Endothelial cell of umbilical vein (primary cell): ENCODE results near the gene FBXW10B. TPM values are rescaled to one million over a fixed set of nuclear protein-coding genes. Genes with fewer than 3 reads are reported as not detected.
"Not testable (repeated sequence)": the region's sequence is repeated elsewhere in the genome, so short reads cannot be mapped to it uniquely, and the experiment has no call there.

Source experiments
- BruUV-seq: library from RNA; stranded (reverse); fragments of 400-500 nt; replicated peaks from 2 replicates; lab custom pipeline; 2021; lab: Mats Ljungman, UMichigan
- CTCF ChIA-PET: fragments of 300-600, 350-600 bp; sonication (Branson Sonifier 250); formaldehyde crosslinking; loops from one replicate; lab custom pipeline; 2021; ENCODE audit warnings: antibody characterized with exemption, inconsistent platforms; lab: Charles Lee
- POLR2A ChIA-PET: fragments of 300-600, 350-600 bp; sonication (Branson Sonifier 250); formaldehyde crosslinking; loops from one replicate; lab custom pipeline; 2021; ENCODE audit warnings: antibody characterized with exemption, inconsistent platforms; lab: Charles Lee
- DNase-seq: peaks from one replicate; pipeline ENCODE4 v3.0.0-alpha.2; 2011; ENCODE audit warnings: low read depth, low spot score
- FAIRE-seq: peaks from 2 replicates; lab custom pipeline; 2011; peaks lifted over from hg19 to GRCh38; lab: Jason Lieb, UNC
- H2AFZ ChIP-seq: 2 replicates; pipeline ENCODE4 v1.6.0; 2012; ENCODE audit warnings: low read depth, low read length, control low read depth, inconsistent platforms
- H3K27ac ChIP-seq: 2 replicates; pipeline ENCODE4 v1.5.1; 2011; ENCODE audit warnings: low read depth, mild to moderate bottlenecking, control low read depth, low read length, moderate library complexity; ENCODE audit not compliant: insufficient read depth
- H3K27me3 ChIP-seq, 2 experiments: 2 replicates each; pipeline versions ENCODE4 v1.6.0 to v1.6.1; 2011; ENCODE audit warnings: low read length in 2 of 2, mixed read lengths in 1 of 2; ENCODE audit not compliant: control insufficient read depth in 2 of 2, insufficient read depth in 2 of 2
- H3K36me3 ChIP-seq, 2 experiments: 2 replicates in 1 of 2; 3 replicates in 1 of 2; pipeline ENCODE4 v1.5.1; 2011; ENCODE audit warnings: low read length in 2 of 2, mild to moderate bottlenecking in 1 of 2, moderate library complexity in 1 of 2; ENCODE audit not compliant: control insufficient read depth in 2 of 2, insufficient read depth in 2 of 2; ENCODE audit errors: extremely low read depth in 1 of 2
- H3K4me1 ChIP-seq: 3 replicates; pipeline ENCODE4 v1.5.1; 2011; ENCODE audit warnings: mild to moderate bottlenecking, low read length; ENCODE audit not compliant: control insufficient read depth, insufficient read depth; ENCODE audit errors: extremely low read depth
- H3K4me2 ChIP-seq: 2 replicates; pipeline ENCODE4 v1.6.1; 2011; ENCODE audit warnings: low read length, control low read depth, mixed read lengths; ENCODE audit not compliant: insufficient read depth
- H3K4me3 ChIP-seq, 3 experiments: fragments of 200-600 bp in 1 of 3; sonication (generic), shearing (Covaris generic) in 1 of 3; replicated peaks in 1 of 3; 2 replicates each; pipeline ENCODE4 v1.5.1; 2011 to 2016; ENCODE audit warnings: control low read depth in 3 of 3, low read length in 3 of 3, mild to moderate bottlenecking in 2 of 3, inconsistent platforms in 1 of 3, low read depth in 1 of 3, moderate library complexity in 1 of 3; ENCODE audit not compliant: insufficient read depth in 1 of 3
- H3K79me2 ChIP-seq: 2 replicates; pipeline ENCODE4 v1.6.0; 2012; ENCODE audit warnings: low read length, inconsistent platforms; ENCODE audit not compliant: control insufficient read depth, insufficient read depth
- H3K9ac ChIP-seq: replicated peaks from 2 replicates; pipeline ENCODE3; 2011; ENCODE audit warnings: low read length, control low read depth; ENCODE audit not compliant: insufficient read depth; ENCODE audit errors: extremely low read depth
- H3K9me1 ChIP-seq: replicated peaks from 3 replicates; pipeline ENCODE4 v1.6.0; 2011; ENCODE audit warnings: mild to moderate bottlenecking, low read length; ENCODE audit not compliant: control insufficient read depth, insufficient read depth; ENCODE audit errors: extremely low read depth
- H3K9me3 ChIP-seq: replicated peaks from 2 replicates; pipeline ENCODE4 v1.5.1; 2012; ENCODE audit warnings: low read length, inconsistent platforms; ENCODE audit not compliant: control insufficient read depth, insufficient read depth
- H4K20me1 ChIP-seq: replicated peaks from 2 replicates; pipeline ENCODE3; 2011; ENCODE audit warnings: mild to moderate bottlenecking, low read length; ENCODE audit not compliant: control insufficient read depth, insufficient read depth; ENCODE audit errors: extremely low read depth
- dilution Hi-C: fragments of 300-500 bp; cut with MboI; formaldehyde crosslinking; loops from one replicate; pipeline ENCODE4 v1.15.0; 2019; ENCODE audit warnings: low sequenced_read_pairs; ENCODE audit not compliant: extremely low pct_ligation_motif_present
- intact Hi-C: fragments of 100-400 bp; cut with micrococcal nuclease; formaldehyde crosslinking; loops from one replicate; pipeline ENCODE4 v1.10.0; 2022
- polyA plus RNA-seq, 4 experiments: library from polyadenylated mRNA; depleted of rRNA in 3 of 4; stranded (reverse) in 3 of 4; unstranded in 1 of 4; fragments of >200 nt; gene quantifications; 2 replicates each; pipeline versions ENCODE4 v1.2.1 to v1.2.3, GENCODE V29; 2011 to 2012; ENCODE audit warnings: missing spikeins in 1 of 4
- total RNA-seq: library from RNA; stranded (reverse); gene quantifications from 2 replicates; pipeline ENCODE4 v1.2.3, GENCODE V29; 2021
- TF ChIP-seq, protein P1 (sequence below), 2 donors: IDR thresholded peaks; 1 replicate in 1 of 2; 2 replicates in 1 of 2; pipeline ENCODE4 v1.5.1; 2011; ENCODE audit warnings: low read length in 2 of 2, mild to moderate bottlenecking in 2 of 2, moderate library complexity in 2 of 2, control low read depth in 1 of 2, inconsistent platforms in 1 of 2, low read depth in 1 of 2; ENCODE audit not compliant: insufficient read depth in 1 of 2; ENCODE audit errors: extremely low read depth in 1 of 2

The FBXW10B gene
- total and polyA plus RNA-seq, 2 donors (not counting 3 experiments of a cell fraction or from before 2014, with no cell fraction given) = 1.3 to 2.5 TPM

DNA sequence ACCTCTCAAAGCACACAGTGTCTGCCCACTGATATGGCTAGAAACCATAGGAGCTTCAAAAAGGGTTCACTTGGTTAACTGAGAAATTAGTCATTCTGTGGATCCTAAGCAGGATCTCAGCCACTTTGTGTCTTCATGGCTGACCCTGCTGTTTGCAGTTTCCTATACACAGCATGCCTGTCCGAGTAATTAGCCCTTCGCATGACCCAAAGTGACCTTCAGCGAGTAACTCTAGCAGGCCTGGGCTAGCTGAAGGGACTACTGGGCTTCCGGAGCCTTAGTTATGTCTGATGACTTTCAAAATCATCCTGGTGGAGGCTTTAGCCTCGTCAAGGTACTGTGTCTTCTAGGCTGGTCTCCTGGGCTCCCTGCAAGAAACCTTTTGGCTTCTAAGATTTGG is 28.9 kb upstream of the FBXW10B start:
- TF ChIP-seq, protein P1, sequence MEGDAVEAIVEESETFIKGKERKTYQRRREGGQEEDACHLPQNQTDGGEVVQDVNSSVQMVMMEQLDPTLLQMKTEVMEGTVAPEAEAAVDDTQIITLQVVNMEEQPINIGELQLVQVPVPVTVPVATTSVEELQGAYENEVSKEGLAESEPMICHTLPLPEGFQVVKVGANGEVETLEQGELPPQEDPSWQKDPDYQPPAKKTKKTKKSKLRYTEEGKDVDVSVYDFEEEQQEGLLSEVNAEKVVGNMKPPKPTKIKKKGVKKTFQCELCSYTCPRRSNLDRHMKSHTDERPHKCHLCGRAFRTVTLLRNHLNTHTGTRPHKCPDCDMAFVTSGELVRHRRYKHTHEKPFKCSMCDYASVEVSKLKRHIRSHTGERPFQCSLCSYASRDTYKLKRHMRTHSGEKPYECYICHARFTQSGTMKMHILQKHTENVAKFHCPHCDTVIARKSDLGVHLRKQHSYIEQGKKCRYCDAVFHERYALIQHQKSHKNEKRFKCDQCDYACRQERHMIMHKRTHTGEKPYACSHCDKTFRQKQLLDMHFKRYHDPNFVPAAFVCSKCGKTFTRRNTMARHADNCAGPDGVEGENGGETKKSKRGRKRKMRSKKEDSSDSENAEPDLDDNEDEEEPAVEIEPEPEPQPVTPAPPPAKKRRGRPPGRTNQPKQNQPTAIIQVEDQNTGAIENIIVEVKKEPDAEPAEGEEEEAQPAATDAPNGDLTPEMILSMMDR (IDR thresholded peaks at IDR 0.05; ENCODE audit: extremely low read depth in 1 of 2, insufficient read depth in 1 of 2, low read depth in 1 of 2, low read length in 2 of 2) = no peak
- Histone ChIP-seq H3K36me3 (no peaks in the 10 kb centered on the region), H3K4me2 (no peak overlapping the region), H3K9me1 (no peaks in the 10 kb centered on the region), H3K79me2 (peaks cover 9% of the 10 kb centered on the region), H3K4me1 (peaks cover 25% of the 10 kb centered on the region), H4K20me1 (no peaks in the 10 kb centered on the region), H2AFZ (no peak overlapping the region), H3K27ac (no peak overlapping the region), H3K9ac (no peak overlapping the region), H3K27me3 (no peaks in the 10 kb centered on the region), H3K4me3 (no peak overlapping the region), H3K9me3 (no peaks in the 10 kb centered on the region)
- POLR2A ChIA-PET = no interaction called here
- dilution Hi-C loops = no loop called here
- intact Hi-C loops = no loop called here
- BruUV-seq = no TSS peak
- CTCF ChIA-PET = no interaction called here
- DNase-seq (no peak), FAIRE-seq (no peak)

DNA sequence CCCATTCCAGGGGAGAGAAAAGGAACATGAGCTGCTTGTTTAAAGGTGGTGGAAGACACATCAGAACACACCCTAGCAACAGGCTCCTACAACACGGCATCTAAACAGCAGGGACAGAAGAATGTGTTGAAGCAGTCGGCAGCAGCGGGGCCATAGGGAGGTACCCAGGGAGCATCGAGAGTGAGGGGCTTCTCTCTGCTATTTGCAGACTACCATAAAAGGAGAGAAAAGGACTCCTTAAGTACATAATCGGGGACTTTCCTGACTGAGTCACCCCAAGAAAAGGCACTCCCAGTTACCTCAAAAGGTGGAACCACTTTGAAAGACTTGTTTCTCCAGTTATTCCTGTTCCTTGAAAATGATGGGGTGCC is 26.4 kb upstream of the FBXW10B start:
- Histone ChIP-seq H3K27ac (peak overlapping the region; percentile 51), H3K4me1 (peaks cover 20% of the 10 kb centered on the region), H3K4me2 (peak overlapping the region; percentile 11)
- intact Hi-C loops, H3K9ac ChIP-seq, H3K9me3 ChIP-seq, CTCF ChIA-PET, BruUV-seq, H3K36me3 ChIP-seq, H2AFZ ChIP-seq, H3K27me3 ChIP-seq, H3K79me2 ChIP-seq, H4K20me1 ChIP-seq, H3K9me1 ChIP-seq, dilution Hi-C loops, POLR2A ChIA-PET, H3K4me3 ChIP-seq, FAIRE-seq: not testable (repeated sequence)
- peak; percentile 31 for DNase-seq

DNA sequence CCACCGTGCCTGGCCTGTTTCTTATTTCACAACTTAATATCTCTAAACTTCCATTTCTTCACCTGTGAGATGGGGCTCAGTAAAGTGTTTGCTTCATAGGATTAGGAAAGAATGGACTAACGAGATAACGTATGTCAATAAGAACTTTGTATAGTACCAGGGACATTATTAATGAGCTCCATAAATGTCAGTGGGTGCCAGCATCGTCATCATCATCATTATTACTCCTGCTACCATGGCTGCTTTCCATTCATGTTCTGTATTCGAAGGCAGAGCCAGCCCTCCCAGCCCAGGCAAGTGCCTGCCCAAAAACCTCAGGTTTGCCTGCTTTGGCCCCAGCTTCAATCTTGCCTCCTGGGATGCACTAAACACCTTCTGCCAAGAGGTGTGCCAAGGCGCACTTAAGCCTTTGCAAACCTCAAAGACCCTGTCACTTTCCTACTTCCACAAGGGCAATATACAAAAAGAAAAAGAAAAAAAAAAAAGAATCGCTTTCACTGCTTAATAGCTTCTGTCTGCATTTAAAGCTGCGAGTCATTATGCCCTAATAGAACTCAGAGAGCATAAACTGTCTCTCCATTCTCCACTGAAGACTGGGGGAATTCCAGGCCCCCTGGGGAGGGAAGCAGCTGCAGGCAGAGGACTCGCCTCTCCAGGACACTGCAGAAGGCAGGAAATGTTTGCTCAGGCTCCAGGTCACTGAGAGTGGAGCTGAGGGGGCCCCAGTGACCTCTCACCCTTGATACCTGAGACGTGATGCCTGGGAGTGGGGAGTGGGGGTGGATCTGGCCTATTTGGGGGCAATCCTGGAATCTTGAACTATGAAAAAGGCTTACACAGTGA is 25.8 kb upstream of the FBXW10B start:
- H3K4me3 ChIP-seq, H3K79me2 ChIP-seq, H3K36me3 ChIP-seq, BruUV-seq, FAIRE-seq, dilution Hi-C loops, H3K9me1 ChIP-seq, H3K9ac ChIP-seq, H3K27me3 ChIP-seq, H2AFZ ChIP-seq, H4K20me1 ChIP-seq, intact Hi-C loops, CTCF ChIA-PET, POLR2A ChIA-PET, H3K9me3 ChIP-seq: not testable (repeated sequence)
- Histone ChIP-seq H3K4me2 (peak overlapping the region; percentile 11), H3K4me1 (peaks cover 14% of the 10 kb centered on the region), H3K27ac (peak overlapping the region; percentile 51)
- DNase-seq = peak; percentile 60
